Kidney epithelial cell (primary cell): Measurements from ENCODE around the gene SCG5. TPM values are rescaled to one million over a fixed set of nuclear protein-coding genes. Genes with fewer than 3 reads are reported as not detected.

ENCODE experiments used
- DNase-seq: peaks from one replicate; pipeline ENCODE4 v3.0.0-alpha.2; 2010; ENCODE audit warnings: low read depth
- H3K27me3 ChIP-seq: 2 replicates; pipeline ENCODE4 v1.6.0; 2011; ENCODE audit warnings: low read length; ENCODE audit not compliant: control insufficient read depth, insufficient read depth
- H3K36me3 ChIP-seq: 2 replicates; pipeline ENCODE4 v1.5.1; 2011; ENCODE audit warnings: low read length; ENCODE audit not compliant: control insufficient read depth, insufficient read depth
- H3K4me3 ChIP-seq: 2 replicates; pipeline ENCODE4 v1.5.1; 2011; ENCODE audit warnings: low read depth, mild to moderate bottlenecking, control low read depth, low read length
- total RNA-seq: library from RNA; depleted of rRNA; stranded (reverse); fragments of >200 nt; gene quantifications from 2 replicates; pipeline ENCODE4 v1.2.3, GENCODE V29; 2015
- TF ChIP-seq, protein P1 (sequence below): IDR thresholded peaks from 2 replicates; pipeline ENCODE4 v1.5.1; 2011; ENCODE audit warnings: mild to moderate bottlenecking, moderate library complexity, low read length, control low read depth, inconsistent platforms; ENCODE audit not compliant: insufficient read depth, poor library complexity, severe bottlenecking

SCG5 gene
- total RNA-seq, 1 donor from 2014 or later: 42.5 TPM

DNA sequence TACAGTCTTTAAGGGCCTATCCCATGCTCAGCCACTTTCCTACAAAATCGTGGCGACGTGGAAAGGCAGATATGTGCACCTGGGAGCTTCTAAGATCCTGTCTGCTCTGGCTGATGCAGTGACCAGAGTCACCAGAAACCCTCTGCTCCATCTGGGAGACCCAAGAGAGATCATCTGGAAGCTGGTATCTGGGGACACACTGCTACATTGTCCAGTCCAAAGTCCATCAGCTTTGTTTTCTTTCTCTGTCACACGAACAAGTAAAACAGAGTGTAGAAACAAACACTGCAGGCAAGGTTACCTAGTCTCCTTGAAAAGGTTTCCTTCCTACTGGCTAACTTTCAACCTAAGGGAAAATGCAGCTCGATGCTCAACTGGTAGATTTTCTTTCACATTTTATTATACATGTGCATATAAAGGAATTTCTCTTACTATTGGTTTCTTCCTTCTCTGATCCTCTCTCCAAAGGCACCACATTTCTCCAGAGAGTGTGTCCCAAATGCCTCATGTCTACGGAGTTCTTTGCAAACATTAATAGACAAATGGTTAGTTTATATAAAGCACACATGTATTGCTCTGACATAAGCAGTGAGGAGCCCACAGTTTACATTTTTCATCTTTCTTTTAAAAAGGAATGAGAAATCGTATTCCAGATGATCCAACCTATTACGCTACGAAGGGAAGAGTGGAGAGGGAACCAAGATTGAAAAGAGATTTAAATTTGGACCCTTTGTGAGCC is 68.0 kb downstream of the SCG5 start:
- no peak overlapping the region for H3K4me3 ChIP-seq
- TF ChIP-seq, protein P1, sequence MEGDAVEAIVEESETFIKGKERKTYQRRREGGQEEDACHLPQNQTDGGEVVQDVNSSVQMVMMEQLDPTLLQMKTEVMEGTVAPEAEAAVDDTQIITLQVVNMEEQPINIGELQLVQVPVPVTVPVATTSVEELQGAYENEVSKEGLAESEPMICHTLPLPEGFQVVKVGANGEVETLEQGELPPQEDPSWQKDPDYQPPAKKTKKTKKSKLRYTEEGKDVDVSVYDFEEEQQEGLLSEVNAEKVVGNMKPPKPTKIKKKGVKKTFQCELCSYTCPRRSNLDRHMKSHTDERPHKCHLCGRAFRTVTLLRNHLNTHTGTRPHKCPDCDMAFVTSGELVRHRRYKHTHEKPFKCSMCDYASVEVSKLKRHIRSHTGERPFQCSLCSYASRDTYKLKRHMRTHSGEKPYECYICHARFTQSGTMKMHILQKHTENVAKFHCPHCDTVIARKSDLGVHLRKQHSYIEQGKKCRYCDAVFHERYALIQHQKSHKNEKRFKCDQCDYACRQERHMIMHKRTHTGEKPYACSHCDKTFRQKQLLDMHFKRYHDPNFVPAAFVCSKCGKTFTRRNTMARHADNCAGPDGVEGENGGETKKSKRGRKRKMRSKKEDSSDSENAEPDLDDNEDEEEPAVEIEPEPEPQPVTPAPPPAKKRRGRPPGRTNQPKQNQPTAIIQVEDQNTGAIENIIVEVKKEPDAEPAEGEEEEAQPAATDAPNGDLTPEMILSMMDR: no peak
- no peaks in the 10 kb centered on the region for H3K36me3 ChIP-seq
- no peak for DNase-seq
- H3K27me3 ChIP-seq: no peaks in the 10 kb centered on the region

DNA sequence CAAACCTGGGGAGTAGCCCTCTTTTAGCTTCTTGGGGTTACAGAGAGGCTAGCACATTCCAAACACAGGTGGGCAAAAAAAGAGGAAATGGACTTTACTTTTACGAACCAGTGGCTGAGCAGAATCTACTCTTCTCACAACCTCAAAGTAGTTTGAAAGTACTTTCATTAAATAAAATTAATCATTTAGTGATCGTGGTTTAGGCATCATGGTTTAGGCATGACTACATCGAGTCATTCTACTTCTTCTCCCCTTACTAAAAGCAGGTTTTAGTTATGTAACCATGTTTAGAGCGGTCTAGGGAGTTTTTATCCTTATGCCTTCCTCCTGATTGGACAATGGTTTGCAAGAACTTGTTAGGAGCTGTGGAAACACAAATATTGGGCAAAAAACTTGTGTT is 73.8 kb downstream of the SCG5 start:
- TF ChIP-seq, protein P1: no peak
- DNase-seq: peak; percentile 56
- peaks cover 10% of the 10 kb centered on the region for H3K27me3 ChIP-seq

DNA sequence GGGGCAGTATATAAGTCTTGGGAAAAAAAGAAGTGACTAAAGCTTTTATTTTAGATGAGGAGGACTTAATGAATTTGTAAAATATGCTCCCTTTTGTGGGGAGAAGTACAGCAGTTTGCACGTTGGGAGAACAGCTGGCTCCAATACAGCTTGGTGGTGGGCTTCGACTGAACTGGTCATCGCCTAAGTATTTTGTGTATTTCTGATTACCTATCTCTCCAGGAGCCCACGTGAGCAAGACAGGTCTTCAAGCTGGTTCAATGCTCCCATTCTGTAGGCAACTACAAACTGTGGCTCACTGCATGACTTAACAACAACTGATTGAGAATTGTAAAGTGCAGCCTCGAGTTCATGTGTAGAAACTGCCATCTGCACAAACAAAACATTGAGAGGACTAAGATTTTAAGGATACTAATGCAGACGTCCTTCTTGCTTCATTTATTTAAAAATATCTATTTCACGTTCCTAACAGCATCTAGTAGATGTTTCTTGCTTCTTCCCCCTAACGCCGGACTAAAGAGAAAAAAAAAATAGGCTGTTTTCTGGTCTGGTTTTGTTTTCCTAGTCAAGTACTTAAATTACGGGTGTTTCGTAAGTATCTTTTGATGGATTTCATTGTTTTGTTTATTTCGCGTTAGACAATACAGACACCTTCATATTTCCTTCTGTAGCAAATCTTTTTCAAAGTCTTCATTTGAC is 74.9 kb downstream of the SCG5 start:
- Histone ChIP-seq H3K4me3 (no peak overlapping the region), H3K36me3 (no peaks in the 10 kb centered on the region), H3K27me3 (peaks cover 10% of the 10 kb centered on the region)
- DNase-seq: no peak
- TF ChIP-seq, protein P1: no peak

More for the DNA sequence above, 73.8 kb downstream of the SCG5 start:
- Histone ChIP-seq H3K36me3 (no peaks in the 10 kb centered on the region), H3K4me3 (no peak overlapping the region)

DNA sequence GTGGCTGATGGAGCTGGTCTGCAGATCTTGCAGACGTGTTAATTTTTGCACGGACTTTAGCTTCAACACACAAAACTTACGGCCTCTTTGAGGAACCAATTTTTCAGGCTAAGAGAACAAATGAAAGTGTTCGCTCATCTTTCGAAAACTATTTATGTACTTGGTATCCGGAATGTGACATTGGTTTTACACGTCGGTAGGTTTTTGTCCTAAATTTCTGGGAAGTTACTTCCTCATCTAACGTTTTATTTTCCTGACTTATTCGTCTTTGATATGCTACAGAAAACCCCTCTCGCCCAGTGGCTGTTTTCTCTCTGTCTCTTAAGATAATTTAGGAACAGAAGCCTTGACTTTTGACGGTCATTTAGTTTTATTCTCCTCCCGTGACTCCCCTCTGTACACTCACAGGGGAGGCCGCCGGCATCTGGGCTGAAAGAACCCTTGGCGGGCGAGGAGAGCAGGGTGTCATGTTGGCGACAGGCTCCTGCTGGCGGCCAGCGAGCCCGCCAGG is 75.5 kb downstream of the SCG5 start:
- peaks cover 10% of the 10 kb centered on the region for H3K27me3 ChIP-seq
- H3K4me3 ChIP-seq: peak overlapping the region; percentile 62
- TF ChIP-seq, protein P1: no peak

DNA sequence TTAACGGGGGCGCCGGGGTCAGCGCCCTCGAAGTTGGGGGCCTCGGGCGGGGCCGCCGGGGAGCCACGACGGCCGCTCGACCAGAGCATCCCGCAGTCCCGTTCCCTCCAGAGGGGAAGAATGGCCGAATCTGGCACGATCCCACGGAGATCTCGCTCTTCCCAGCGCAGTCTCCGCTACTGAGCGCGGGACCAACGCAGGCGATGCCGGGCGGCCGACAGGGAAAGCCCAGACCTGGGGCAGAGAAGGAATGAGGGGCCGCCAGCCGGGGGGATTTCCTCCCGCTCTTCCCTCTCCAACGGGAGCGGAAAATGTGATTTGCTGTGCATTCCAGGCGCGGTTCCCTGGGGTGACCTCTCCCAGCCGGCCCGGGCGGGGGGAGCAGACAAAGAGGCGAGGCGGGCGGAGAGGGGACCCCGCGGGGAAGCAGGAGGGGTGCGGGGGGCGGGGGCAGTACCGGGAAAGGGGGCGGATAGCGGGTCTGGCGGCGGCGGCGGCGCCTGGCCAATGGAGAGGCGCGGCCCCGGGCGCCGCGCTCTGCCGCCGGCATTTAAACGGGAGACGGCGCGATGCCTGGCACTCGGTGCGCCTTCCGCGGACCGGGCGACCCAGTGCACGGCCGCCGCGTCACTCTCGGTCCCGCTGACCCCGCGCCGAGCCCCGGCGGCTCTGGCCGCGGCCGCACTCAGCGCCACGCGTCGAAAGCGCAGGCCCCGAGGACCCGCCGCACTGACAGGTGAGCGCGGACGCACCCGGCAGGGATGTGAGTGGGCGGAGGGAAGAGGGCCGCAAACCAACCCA is 76.1 kb downstream of the SCG5 start, which contains the start of gene GREM1:
GREM1 (plus strand) TSS at position 579 of the 801 bp plus-strand sequence. CDS start 12,687 bp downstream, outside the sequence.
- TF ChIP-seq, protein P1: no peak
- Histone ChIP-seq H3K36me3 (no peaks in the 10 kb centered on the region), H3K27me3 (peaks cover 10% of the 10 kb centered on the region), H3K4me3 (peak within 1 kb of the TSS; percentile 62)
- DNase-seq: no peak

More for the DNA sequence above, 75.5 kb downstream of the SCG5 start:
- DNase-seq: no peak
- H3K36me3 ChIP-seq: no peaks in the 10 kb centered on the region
